ENCODE results near the gene FBXO24. TPM values are rescaled to one million over a fixed set of nuclear protein-coding genes. Genes with fewer than 3 reads are reported as not detected.

FBXO24 gene
- total RNA-seq, 1 experiment from 2014 or later, result 1.1 TPM

DNA sequence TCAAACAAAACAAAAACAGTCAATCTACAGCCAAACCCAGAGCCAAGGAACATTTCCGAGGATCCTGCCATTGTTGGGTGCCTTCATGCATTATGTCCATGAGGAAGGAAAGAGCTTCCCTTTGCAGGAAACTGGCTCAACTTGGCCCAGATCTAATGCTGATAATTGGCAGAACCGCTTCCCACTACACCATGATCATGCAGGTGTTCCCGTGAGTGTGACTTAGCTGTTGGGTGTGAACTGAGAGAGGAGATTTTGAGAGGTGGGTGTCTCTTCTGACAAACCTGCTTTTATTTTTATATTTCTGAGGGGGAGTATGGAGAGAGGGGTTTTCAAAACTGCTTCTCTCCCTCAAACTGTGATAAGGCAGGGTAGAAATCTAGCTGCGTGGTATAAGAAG lies 27.0 kb upstream of the FBXO24 start:
- POLR2A ChIA-PET, result interaction anchor here (0.7 to 1.5 kb wide), 5 partner anchors 19 to 90 kb away, joined by 3 to 11 read pairs (median 4); partner anchors contain the start of genes AGFG2, FBXO24, LRCH4 and TSC22D4
- Mint-ChIP-seq H3K36me3 (ENCODE audit: insufficient read depth, unreplicated experiment) (peaks cover 14% of the 10 kb centered on the region), H3K9me3 (ENCODE audit: unreplicated experiment) (no peaks in the 10 kb centered on the region), H3K27ac (ENCODE audit: low read depth, unreplicated experiment) (no peak overlapping the region), H3K27me3 (ENCODE audit: insufficient read depth, unreplicated experiment) (no peaks in the 10 kb centered on the region), H3K4me3 (ENCODE audit: unreplicated experiment) (no peak overlapping the region), H3K4me1 (ENCODE audit: insufficient read depth, unreplicated experiment) (peaks cover 5% of the 10 kb centered on the region)
- BruUV-seq (replicated peaks), result no TSS peak
- intact Hi-C loops (cut with micrococcal nuclease), result loop anchor here (1.0 kb wide), 1 partner anchor 90 kb away; no protein-coding TSS in a partner anchor
- CTCF ChIA-PET, result interaction anchor here (0.6 to 8.4 kb wide), 33 partner anchors 11 to 689 kb away, joined by 3 to 95 read pairs (median 6); partner anchors contain the start of genes FBXO24, SPACDR and TSC22D4
- TF ChIP-seq, protein P1, sequence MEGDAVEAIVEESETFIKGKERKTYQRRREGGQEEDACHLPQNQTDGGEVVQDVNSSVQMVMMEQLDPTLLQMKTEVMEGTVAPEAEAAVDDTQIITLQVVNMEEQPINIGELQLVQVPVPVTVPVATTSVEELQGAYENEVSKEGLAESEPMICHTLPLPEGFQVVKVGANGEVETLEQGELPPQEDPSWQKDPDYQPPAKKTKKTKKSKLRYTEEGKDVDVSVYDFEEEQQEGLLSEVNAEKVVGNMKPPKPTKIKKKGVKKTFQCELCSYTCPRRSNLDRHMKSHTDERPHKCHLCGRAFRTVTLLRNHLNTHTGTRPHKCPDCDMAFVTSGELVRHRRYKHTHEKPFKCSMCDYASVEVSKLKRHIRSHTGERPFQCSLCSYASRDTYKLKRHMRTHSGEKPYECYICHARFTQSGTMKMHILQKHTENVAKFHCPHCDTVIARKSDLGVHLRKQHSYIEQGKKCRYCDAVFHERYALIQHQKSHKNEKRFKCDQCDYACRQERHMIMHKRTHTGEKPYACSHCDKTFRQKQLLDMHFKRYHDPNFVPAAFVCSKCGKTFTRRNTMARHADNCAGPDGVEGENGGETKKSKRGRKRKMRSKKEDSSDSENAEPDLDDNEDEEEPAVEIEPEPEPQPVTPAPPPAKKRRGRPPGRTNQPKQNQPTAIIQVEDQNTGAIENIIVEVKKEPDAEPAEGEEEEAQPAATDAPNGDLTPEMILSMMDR (IDR thresholded peaks at IDR 0.05; ENCODE audit: unreplicated experiment), result no peak
- DNase-seq (ENCODE audit: unreplicated experiment), result no peak

DNA sequence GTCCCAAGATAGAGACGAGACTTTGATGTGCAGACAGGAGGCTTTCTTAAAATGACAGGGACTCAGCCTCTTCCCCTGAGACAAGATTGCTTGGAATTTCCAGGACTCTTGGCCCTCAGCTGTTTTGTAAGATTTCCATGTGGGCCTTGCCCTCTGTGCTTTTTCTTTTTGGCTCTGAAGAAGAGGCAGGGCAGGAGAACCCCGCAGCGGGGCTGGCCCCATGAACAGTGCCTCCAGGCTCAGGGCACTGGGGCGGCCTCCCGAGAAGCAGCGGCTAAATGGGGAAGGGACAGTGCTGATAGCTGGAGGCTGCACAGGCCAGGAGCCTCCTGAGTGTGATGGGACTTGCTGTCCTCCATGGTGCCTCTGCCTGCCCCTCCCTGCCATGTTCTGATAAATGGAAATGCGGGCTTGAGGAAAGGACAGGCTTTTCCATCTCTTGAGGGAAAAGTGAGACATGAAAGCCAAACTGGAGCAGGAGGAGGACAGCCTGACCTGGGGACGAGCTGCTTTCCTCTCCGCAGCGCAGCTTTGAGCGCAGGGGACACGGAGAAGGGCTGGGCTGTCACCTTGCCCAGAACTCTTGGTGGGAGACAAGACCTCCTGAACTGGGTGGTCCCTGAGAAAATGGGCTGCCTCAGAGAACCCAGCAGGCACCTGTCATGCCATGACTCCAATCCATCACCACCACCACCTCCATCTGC lies 24.5 kb upstream of the FBXO24 start:
- H3K9me3 Mint-ChIP-seq (ENCODE audit: unreplicated experiment), result no peaks in the 10 kb centered on the region
- H3K4me1 Mint-ChIP-seq (ENCODE audit: insufficient read depth, unreplicated experiment), result peaks cover under 1% of the 10 kb centered on the region
- TF ChIP-seq, protein P1 (IDR thresholded peaks at IDR 0.05; ENCODE audit: unreplicated experiment), result no peak
- no TSS peak for BruUV-seq (replicated peaks)
- H3K36me3 Mint-ChIP-seq (ENCODE audit: insufficient read depth, unreplicated experiment), result peaks cover 3% of the 10 kb centered on the region
- H3K4me3 Mint-ChIP-seq (ENCODE audit: unreplicated experiment), result no peak overlapping the region
- ChIA-PET POLR2A (interaction anchor here (0.6 kb wide), 1 partner anchor 21 kb away, joined by 3 read pairs; no protein-coding TSS in a partner anchor), CTCF (interaction anchor here (0.6 to 8.4 kb wide), 9 partner anchors 13 to 1285 kb away, joined by 3 to 95 read pairs (median 17); partner anchors contain the start of gene TSC22D4)
- intact Hi-C loops (cut with micrococcal nuclease), result no loop called here
- no peaks in the 10 kb centered on the region for H3K27me3 Mint-ChIP-seq (ENCODE audit: insufficient read depth, unreplicated experiment)
- H3K27ac Mint-ChIP-seq (ENCODE audit: low read depth, unreplicated experiment), result no peak overlapping the region
- DNase-seq (ENCODE audit: unreplicated experiment), result no peak

DNA sequence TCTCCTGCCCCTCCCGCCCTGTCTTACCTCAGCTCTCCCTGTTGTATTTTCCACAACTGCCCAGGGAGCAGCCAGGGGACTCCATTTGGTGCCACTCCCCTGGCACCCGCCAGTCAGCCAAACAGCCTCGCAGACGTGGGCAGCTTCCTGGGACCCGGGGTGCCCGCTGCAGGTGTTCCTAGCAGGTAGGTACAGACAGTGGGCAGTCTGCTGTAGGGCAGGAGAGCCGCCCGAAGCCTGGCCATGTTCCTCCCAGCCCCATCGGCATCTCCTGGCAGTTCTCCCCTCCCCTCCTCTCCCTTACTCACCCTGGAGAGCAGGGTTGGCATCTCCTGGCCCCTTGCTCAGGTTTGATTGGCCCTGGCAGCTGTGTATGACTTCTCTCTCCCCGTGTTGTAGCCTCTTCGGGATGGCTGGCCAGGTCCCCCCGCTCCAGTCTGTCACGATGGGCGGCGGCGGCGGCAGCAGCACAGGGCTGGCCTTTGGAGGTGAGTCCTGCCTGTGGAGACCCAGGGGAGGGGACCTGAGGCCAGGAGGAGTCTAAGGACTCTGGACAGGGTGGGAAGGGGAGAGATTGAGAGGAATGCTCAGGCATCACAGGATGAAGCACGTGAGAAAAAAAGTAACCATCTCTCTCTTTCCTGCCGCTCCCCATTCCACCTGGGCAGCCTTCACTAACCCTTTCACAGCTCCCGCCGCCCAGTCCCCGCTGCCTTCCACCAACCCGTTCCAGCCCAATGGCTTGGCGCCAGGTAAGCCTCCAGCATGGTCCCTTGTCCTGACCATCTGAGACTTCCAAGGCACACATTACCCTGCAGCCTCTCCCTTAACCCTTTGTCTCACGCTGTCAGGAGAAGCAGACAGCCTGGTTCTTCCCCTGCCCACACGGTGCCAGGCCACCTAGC lies 23.7 kb upstream of the FBXO24 start:
- TF ChIP-seq, protein P1 (IDR thresholded peaks at IDR 0.05; ENCODE audit: unreplicated experiment), result no peak
- H3K9me3 Mint-ChIP-seq (ENCODE audit: unreplicated experiment), result no peaks in the 10 kb centered on the region
- DNase-seq (ENCODE audit: unreplicated experiment), result no peak
- H3K36me3 Mint-ChIP-seq (ENCODE audit: insufficient read depth, unreplicated experiment), result no peaks in the 10 kb centered on the region
- intact Hi-C loops (cut with micrococcal nuclease), result no loop called here
- POLR2A ChIA-PET, result interaction anchor here (0.6 kb wide), 1 partner anchor 128 kb away, joined by 3 read pairs; no protein-coding TSS in a partner anchor
- no peak overlapping the region for H3K27ac Mint-ChIP-seq (ENCODE audit: low read depth, unreplicated experiment)
- no TSS peak for BruUV-seq (replicated peaks)
- CTCF ChIA-PET, result interaction anchor here (0.5 to 8.4 kb wide), 18 partner anchors 9 to 1284 kb away, joined by 3 to 95 read pairs (median 7); partner anchors contain the start of genes SPACDR and TSC22D4
- H3K27me3 Mint-ChIP-seq (ENCODE audit: insufficient read depth, unreplicated experiment), result no peaks in the 10 kb centered on the region
- no peak overlapping the region for H3K4me3 Mint-ChIP-seq (ENCODE audit: unreplicated experiment)
- H3K4me1 Mint-ChIP-seq (ENCODE audit: insufficient read depth, unreplicated experiment), result no peaks in the 10 kb centered on the region
